HEK293 (cell line): ENCODE results near the gene CCDC14.
A peak's percentile ranks its signal among the peaks of the same experiment; 100 is the strongest.

Experiments
- ATF2 ChIP-seq: fragments of 450-650 bp; formaldehyde crosslinking; IDR thresholded peaks from 2 replicates; pipeline ENCODE4 v1.5.1; 2016; ENCODE audit warnings: missing biosample characterization, missing genetic modification characterization, low read depth
- CTCF ChIP-seq: fragments of 450-650 bp; formaldehyde crosslinking; IDR thresholded peaks from 2 replicates; pipeline ENCODE4 v1.5.1; 2016; ENCODE audit warnings: missing biosample characterization, missing genetic modification characterization
- GLI2 ChIP-seq: fragments of 450-650 bp; formaldehyde crosslinking; IDR thresholded peaks from 2 replicates; pipeline ENCODE4; 2017; ENCODE audit warnings: missing biosample characterization, missing genetic modification characterization, low read depth, borderline replicate concordance
- KLF9 ChIP-seq: fragments of 450-650 bp; formaldehyde crosslinking; IDR thresholded peaks from 2 replicates; pipeline ENCODE4 v1.5.1; 2016; ENCODE audit warnings: missing biosample characterization, missing genetic modification characterization, low read depth
- MZF1 ChIP-seq: fragments of 450-650 bp; formaldehyde crosslinking; IDR thresholded peaks from 2 replicates; pipeline ENCODE4 v1.5.1; 2017; ENCODE audit warnings: missing biosample characterization, missing genetic modification characterization, borderline replicate concordance
- REST ChIP-seq: fragments of 450-650 bp; formaldehyde crosslinking; IDR thresholded peaks from 2 replicates; pipeline ENCODE4 v1.5.1; 2016; ENCODE audit warnings: missing biosample characterization, missing genetic modification characterization
- ZNF274 ChIP-seq, 2 experiments: fragments of 200-500 bp in 1 of 2; fragments of 450-650 bp in 1 of 2; sonication (Bioruptor generic) in 1 of 2; formaldehyde crosslinking in 1 of 2; IDR thresholded peaks; 2 replicates each; pipeline versions ENCODE4 v1.5.1 to v1.6.1; 2014 to 2016; ENCODE audit warnings: borderline replicate concordance in 1 of 2, inconsistent platforms in 1 of 2, low read length in 1 of 2, missing biosample characterization in 1 of 2, missing genetic modification characterization in 1 of 2
- ZNF843 ChIP-seq: fragments of 450-650 bp; formaldehyde crosslinking; IDR thresholded peaks from 2 replicates; pipeline ENCODE4 v1.5.1; 2016; ENCODE audit warnings: missing biosample characterization, missing genetic modification characterization

GRCh38 chr3:123936400-123936799 is 24.6 kb downstream of the CCDC14 start:
- TF ChIP-seq REST (tag by site-specific recombination): no peak
- no peak for TF ChIP-seq KLF9 (tag by site-specific recombination)
- TF ChIP-seq CTCF: no peak
- TF ChIP-seq GLI2: peak; percentile 95
- no peak for TF ChIP-seq ZNF274 (IDR thresholded peaks at IDR 0.05; ENCODE audit: low read length)
- TF ChIP-seq ZNF274 (tag by site-specific recombination; IDR thresholded peaks at IDR 0.05; ENCODE audit: borderline replicate concordance): no peak
- TF ChIP-seq MZF1 (tag by site-specific recombination): 0 out of 2 replicates have a peak, but pooled peaks have one; percentile 53
- peak; percentile 93 for TF ChIP-seq ATF2
- peak; percentile 99 for TF ChIP-seq ZNF843 (tag by site-specific recombination)
